ENCODE measurements around the gene UST. TPM values are rescaled to one million over a fixed set of nuclear protein-coding genes. Genes with fewer than 3 reads are reported as not detected.
A peak's percentile ranks its signal among the peaks of the same experiment; 100 is the strongest.

The UST gene
- total RNA-seq, 2 donors from 2014 or later: 1.6 to 3.0 TPM

DNA sequence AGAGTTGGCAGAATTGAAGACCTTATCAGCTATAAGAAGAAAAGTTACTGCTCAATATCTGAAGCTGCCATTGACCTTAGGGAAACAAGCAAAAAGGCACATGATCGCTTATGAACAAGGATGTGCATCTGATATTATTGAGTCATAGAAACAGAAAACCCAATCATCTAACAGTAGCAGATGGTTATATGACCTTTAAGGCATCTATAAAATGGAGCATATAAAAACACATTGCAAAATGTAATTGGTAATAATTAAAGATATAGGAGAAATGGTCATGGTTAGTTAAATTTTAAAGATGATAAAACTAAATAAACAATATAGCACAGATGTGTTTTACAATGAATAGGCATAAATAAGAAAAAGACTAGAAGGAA, 310.6 kb downstream of the UST start:
- Mint-ChIP-seq H3K9me3 (no peaks in the 10 kb centered on the region), H3K27me3 (no peaks in the 10 kb centered on the region), H3K4me1 (ENCODE audit: low read depth in 2 of 2) (peaks cover 47 to 68% of the 10 kb centered on the region in 2 donors), H3K36me3 (peaks cover 3% of the 10 kb centered on the region), H3K4me3 (no peak overlapping the region), H3K27ac (peak overlapping the region in 1 of 2 donors; percentile 31)
- no peak for ATAC-seq
- no peak for DNase-seq (ENCODE audit: low spot score)

DNA sequence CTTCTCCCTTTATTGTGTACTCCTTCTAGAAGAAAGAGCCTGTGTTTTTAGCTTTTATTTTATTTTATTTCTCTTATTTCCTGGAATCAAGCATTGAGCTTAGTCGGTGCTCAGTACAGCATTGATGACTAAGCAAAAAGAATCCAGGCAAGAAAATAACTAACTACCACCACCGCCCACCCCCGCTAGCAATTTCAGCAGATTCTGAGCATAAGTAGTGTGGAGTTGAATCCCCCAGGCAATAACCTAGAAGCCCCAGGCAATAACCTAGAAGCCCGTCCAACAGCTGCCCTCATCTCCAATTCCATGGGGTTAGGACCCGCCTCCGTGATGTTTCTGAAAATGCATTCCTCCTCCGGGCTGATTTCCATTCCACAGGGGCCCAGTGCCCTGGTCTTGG, 312.7 kb downstream of the UST start:
- Mint-ChIP-seq H3K36me3 (no peaks in the 10 kb centered on the region), H3K4me1 (ENCODE audit: low read depth in 2 of 2) (peaks cover 35 to 51% of the 10 kb centered on the region in 2 donors), H3K4me3 (peak overlapping the region; percentile 76), H3K27me3 (no peaks in the 10 kb centered on the region), H3K27ac (peak overlapping the region; percentile 81 to 89), H3K9me3 (no peaks in the 10 kb centered on the region)
- no peak for ATAC-seq
- DNase-seq (ENCODE audit: low spot score): no peak

DNA sequence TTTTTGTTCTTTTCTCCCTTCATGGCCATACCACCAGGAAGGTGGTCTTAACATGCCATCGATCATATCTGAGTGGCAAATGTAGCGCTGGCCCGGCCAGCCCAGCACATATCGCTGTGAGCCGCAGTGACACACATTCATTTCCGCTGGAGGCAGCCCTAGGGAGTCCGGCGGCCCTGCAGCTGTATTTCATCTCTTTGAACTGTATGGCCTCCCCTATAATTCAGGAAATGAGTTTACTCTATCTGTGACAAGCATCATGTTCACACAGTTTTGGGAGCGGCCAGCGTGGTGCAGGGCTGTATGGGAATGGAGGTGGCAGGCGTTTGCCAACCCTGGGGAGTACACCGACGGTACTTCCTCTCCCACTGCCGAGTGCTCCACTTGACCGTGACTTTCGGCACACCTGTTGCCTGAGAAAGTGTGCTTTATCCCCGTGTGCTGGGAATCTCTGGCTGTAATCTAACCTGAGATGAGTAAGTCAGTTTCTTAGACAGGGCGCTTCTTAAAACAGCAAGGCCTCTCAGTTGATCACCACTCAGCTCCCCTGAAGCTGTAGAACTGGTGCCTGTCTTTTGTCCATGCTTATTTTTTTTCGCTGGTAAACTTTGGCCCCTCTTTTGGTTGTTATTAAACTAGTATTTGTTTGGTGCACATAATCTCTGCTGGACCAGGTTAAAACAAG, 313.6 kb downstream of the UST start:
- H3K4me1 Mint-ChIP-seq (ENCODE audit: low read depth in 2 of 2): peaks cover 29 to 45% of the 10 kb centered on the region in 2 donors
- ATAC-seq (peak; percentile 90 to 95), DNase-seq (ENCODE audit: low spot score) (peak; percentile 82)
- no peaks in the 10 kb centered on the region for H3K9me3 Mint-ChIP-seq
- no peaks in the 10 kb centered on the region for H3K36me3 Mint-ChIP-seq
- peak overlapping the region; percentile 76 for H3K4me3 Mint-ChIP-seq
- H3K27me3 Mint-ChIP-seq: no peaks in the 10 kb centered on the region
- peak overlapping the region; percentile 81 to 89 for H3K27ac Mint-ChIP-seq

DNA sequence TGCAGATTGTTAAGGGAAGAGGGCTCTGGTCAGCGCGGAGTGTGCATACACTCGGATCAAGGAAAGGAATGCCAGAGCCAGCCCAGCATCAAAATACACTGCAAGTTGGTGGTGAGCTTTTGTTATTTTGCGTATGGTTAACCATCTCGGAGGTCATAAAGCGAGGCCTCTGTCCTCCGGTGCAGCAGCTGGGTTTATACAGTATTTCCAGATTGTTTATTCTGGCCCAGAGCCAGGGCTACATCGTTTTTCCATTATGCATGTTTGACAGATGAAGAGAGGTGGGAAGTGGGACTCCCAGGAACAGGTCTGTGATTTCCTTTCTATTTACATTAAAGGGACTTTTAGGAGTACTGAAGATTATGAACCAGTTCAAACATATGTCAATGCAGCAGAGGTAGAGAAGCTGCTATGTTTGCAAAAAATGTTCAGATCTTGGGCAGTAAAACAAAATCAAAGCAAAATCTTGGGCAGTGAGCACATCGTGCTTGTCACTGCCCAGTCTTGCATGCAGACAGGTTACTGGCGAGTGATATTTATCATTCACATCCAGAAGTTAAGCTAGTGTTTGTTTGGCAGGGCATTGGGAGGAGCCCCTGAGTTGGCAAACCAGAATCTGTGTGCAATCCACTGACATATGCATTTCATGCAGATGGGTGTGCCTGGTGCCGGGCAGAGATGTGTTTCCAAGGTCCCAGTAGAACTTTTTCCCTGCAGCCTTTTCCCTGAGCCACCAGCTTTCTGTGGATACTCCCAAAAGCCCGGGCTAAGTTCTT, 314.3 kb downstream of the UST start:
- Mint-ChIP-seq H3K36me3 (no peaks in the 10 kb centered on the region), H3K4me3 (peak overlapping the region; percentile 76), H3K27ac (peak overlapping the region; percentile 81 to 89), H3K9me3 (no peaks in the 10 kb centered on the region), H3K27me3 (no peaks in the 10 kb centered on the region), H3K4me1 (ENCODE audit: low read depth in 2 of 2) (peaks cover 32 to 44% of the 10 kb centered on the region in 2 donors)
- ATAC-seq (no peak), DNase-seq (ENCODE audit: low spot score) (no peak)

DNA sequence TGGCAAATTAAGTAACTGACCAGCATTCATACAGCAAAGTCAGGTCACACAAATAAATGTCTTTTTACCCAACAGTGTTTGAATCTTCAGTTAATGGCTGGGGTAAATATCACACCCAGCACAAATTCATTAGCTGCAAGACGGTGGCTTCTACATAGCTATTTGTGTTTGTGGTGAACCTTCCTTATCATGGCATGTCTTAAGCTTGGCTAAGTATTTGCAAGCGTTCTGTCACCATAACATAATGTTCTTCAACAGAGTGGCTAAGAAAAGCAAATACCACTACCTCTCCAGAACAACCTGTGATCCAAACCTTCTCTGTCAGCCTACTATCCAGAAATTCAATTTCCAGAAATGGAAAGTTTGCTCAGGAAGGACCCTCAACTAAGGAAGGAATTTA, 315.1 kb downstream of the UST start:
- ATAC-seq: no peak
- H3K27me3 Mint-ChIP-seq: no peaks in the 10 kb centered on the region
- no peak overlapping the region for H3K27ac Mint-ChIP-seq
- no peaks in the 10 kb centered on the region for H3K9me3 Mint-ChIP-seq
- H3K4me3 Mint-ChIP-seq: no peak overlapping the region
- no peak for DNase-seq (ENCODE audit: low spot score)
- peaks cover 30 to 45% of the 10 kb centered on the region in 2 donors for H3K4me1 Mint-ChIP-seq (ENCODE audit: low read depth in 2 of 2)
- H3K36me3 Mint-ChIP-seq: no peaks in the 10 kb centered on the region

DNA sequence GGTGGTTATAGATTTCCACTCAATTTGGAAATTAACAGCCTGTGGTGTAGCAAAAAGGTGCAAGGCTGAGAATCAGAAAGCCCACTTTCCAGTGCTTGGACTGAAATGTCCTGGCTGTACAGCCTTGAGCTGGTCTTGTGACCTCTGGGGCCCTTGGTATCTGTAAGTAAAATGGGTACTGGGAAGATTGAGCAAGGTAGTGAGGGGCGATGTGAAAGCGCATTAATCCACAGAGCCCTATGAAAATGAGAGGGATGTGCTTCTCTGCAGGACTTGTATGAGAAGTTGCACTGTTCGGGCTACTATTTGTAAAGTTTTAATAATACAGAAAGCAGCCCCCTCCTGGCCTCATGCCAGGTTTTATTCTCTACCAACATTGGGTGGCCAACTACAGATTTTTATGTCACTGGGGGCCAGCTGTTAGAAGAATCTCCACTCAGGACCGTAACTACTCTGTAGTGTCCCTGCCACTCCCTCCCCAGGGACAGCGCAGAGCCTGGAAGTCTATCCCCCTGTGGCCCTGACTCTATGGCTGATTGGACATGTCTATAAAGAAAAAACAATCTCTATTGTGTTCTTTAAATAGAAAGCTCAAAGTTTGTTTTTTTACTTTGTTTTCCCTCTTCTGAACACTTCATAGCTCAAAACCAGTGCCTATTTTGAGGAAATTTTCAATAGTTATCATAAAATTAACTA, 316.0 kb downstream of the UST start:
- Mint-ChIP-seq H3K4me1 (ENCODE audit: low read depth in 2 of 2) (peaks cover 30 to 49% of the 10 kb centered on the region in 2 donors), H3K9me3 (no peaks in the 10 kb centered on the region), H3K27me3 (no peaks in the 10 kb centered on the region), H3K36me3 (no peaks in the 10 kb centered on the region), H3K4me3 (no peak overlapping the region), H3K27ac (no peak overlapping the region)
- no peak for DNase-seq (ENCODE audit: low spot score)
- no peak for ATAC-seq

DNA sequence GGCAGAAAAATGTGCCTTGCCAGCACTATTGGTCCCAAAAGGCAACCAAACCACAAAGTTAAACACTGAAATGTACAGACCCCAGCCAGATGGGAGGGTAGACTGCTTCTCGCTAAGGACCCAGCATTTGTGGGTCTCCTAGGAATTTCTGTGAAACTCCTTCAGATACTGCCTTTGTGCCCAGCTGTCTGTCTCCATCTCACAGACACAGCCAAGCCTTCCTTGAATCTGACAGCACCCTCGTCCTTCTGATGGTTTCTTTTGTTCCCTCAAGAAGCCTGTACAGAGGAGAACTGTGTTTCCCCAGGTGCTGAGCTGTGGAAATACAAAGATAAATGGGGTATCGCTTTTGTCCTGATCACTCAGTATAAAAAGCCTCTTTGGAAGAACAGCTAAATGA, 316.6 kb downstream of the UST start:
- Mint-ChIP-seq H3K27ac (no peak overlapping the region), H3K36me3 (no peaks in the 10 kb centered on the region), H3K4me1 (ENCODE audit: low read depth in 2 of 2) (peaks cover 30 to 44% of the 10 kb centered on the region in 2 donors), H3K9me3 (no peaks in the 10 kb centered on the region), H3K4me3 (no peak overlapping the region), H3K27me3 (no peaks in the 10 kb centered on the region)
- DNase-seq (ENCODE audit: low spot score) (no peak), ATAC-seq (no peak)

DNA sequence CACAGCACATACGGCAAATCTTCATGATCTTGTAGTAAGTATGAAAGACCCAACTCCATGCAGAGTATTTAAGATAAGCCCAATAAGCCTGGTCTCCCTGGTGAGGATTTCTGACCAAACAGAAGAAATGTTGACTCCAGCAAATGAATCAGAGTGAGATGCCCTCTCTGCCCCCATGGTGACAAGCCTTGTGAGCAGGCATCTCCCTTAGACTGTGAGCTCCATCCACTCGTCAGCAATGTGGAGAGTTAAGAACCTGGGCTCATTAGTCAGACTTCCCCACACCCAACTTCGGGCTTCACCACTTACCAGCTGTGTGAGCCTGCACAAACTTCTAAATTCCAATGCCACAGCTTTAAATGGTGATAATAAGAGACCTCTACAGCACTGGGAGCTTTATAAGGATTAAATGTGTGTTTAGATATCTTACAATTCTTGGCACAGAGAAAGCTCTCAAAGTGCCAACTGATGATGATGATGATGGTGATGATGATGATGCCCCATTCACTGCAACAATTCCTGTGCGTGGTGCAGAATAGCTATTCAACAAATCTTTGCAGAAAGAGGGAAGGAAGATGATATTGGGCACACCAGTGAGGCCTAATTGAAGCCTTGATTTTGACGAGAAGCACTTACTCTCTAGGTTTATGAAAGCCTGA, 317.3 kb downstream of the UST start:
- no peaks in the 10 kb centered on the region for H3K27me3 Mint-ChIP-seq
- peaks cover 4% of the 10 kb centered on the region for H3K9me3 Mint-ChIP-seq
- ATAC-seq (no peak), DNase-seq (ENCODE audit: low spot score) (no peak)
- H3K4me1 Mint-ChIP-seq (ENCODE audit: low read depth in 2 of 2): peaks cover 33 to 47% of the 10 kb centered on the region in 2 donors
- no peaks in the 10 kb centered on the region for H3K36me3 Mint-ChIP-seq
- H3K4me3 Mint-ChIP-seq: no peak overlapping the region
- peak overlapping the region in 1 of 2 donors; percentile 89 for H3K27ac Mint-ChIP-seq

DNA sequence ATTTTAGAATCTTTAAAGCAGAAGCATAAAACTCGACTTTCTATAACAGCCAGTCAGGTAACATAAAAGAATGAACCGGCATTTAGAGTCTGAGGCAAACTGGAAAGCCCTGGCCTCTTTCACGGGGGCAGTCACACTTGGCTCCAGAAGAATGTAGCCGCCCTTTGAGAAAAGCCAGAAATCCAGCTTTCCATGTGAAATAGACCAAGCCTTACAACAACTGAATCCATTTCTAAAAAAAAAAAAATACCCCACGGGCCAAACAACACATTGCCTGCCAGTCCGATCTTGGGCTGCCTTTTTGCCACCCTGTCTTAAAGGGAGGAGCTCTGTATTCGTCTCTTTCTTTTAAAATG, 317.8 kb downstream of the UST start:
- Mint-ChIP-seq H3K9me3 (peaks cover 4% of the 10 kb centered on the region), H3K36me3 (no peaks in the 10 kb centered on the region), H3K27ac (peak overlapping the region in 1 of 2 donors; percentile 89), H3K4me1 (ENCODE audit: low read depth in 2 of 2) (peaks cover 31 to 42% of the 10 kb centered on the region in 2 donors), H3K27me3 (no peaks in the 10 kb centered on the region), H3K4me3 (no peak overlapping the region)
- DNase-seq (ENCODE audit: low spot score): no peak
- ATAC-seq: no peak

DNA sequence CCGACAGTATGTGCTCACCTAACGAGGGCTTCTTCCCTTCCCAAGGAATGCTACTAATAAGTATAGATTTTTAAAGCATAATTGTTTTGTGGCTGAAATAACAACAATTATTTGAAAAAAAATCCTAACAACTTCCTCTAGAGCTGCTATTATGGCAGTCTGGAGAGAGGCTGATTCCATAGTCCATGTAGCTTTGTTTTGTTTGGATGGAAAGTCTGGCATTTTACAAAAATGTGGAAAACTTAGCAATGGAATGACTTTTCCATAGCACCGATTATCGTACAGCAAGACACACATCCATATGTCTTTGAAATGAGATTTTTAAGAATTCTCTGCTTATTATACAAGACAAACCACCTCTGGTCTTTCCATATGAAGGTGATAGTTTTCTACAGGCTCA, 318.3 kb downstream of the UST start:
- Mint-ChIP-seq H3K9me3 (peaks cover 4% of the 10 kb centered on the region), H3K4me3 (no peak overlapping the region), H3K4me1 (ENCODE audit: low read depth in 2 of 2) (peaks cover 26 to 37% of the 10 kb centered on the region in 2 donors), H3K27ac (peak overlapping the region; percentile 89), H3K27me3 (no peaks in the 10 kb centered on the region), H3K36me3 (no peaks in the 10 kb centered on the region)
- ATAC-seq: no peak
- DNase-seq (ENCODE audit: low spot score): no peak

DNA sequence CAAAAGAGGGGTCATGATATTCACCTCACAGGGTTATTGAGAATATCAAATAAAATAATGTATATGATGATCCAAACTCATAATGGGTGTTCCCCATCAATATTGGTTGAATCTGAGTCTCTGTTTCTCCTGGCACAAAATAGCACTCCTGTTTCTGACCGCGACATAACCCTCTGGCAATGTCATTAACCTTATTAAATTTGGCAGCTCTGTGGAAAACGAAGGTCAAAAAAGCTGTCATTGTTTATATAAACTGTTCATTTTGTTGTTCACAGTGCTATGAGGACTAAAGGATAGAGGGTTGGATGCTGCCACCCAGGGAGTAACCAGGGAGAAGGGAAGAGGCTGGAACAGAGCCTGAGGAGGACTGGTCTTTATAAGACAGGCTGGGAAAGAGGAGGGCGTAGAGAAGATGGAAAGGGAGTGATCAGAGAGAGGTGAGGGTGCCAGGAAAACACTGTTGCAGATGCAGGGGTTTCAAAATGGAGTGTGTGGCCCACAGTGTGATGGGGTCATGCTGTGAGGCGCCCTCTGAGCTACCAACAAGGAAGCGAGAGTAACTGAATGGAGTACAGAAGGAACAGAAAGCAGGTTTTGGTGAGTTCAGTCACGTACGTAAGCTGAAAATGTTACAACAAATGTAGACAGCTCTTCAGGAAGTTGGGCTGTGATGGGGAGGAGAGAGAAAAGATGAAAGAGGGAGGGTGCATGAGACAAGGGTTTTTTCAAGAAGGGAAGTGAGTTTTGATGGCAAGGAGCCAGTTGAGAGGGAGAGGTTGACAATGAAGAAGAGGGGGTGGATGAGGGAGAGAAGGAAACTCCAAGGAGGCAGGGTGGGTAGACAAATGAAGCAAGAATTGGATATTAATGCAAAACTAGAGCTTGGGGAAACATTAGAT, 319.1 kb downstream of the UST start:
- Mint-ChIP-seq H3K36me3 (no peaks in the 10 kb centered on the region), H3K4me3 (peak overlapping the region; percentile 78), H3K27me3 (no peaks in the 10 kb centered on the region), H3K9me3 (peaks cover 4% of the 10 kb centered on the region), H3K4me1 (ENCODE audit: low read depth in 2 of 2) (peaks cover 18 to 29% of the 10 kb centered on the region in 2 donors), H3K27ac (peak overlapping the region; percentile 89)
- peak; percentile 82 to 87 for ATAC-seq
- no peak for DNase-seq (ENCODE audit: low spot score)

DNA sequence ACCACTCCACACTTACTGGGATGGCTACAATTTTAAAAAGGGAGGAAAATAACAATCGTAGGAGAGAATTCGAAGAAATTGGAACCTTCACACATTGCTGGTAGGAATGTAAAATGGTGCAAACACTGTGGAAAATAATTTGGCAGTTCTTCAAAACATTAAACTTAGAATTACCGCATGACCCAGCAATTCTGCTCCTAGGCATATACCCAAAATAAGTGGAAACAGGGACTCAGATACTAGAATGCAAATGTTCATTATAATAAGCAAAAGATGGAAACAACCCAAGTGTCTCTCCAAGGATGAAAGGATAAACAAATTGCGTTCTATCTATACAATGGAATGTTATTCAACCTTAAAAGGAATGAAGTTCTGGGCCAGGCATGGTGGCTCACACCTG, 325.2 kb downstream of the UST start:
- H3K4me1 Mint-ChIP-seq (ENCODE audit: low read depth in 2 of 2): peaks cover 10% of the 10 kb centered on the region in 2 donors
- no peak overlapping the region for H3K4me3 Mint-ChIP-seq
- H3K9me3 Mint-ChIP-seq: peaks cover 4% of the 10 kb centered on the region
- no peak for ATAC-seq
- no peaks in the 10 kb centered on the region for H3K27me3 Mint-ChIP-seq
- no peak for DNase-seq (ENCODE audit: low spot score)
- H3K27ac Mint-ChIP-seq: no peak overlapping the region
- no peaks in the 10 kb centered on the region for H3K36me3 Mint-ChIP-seq

DNA sequence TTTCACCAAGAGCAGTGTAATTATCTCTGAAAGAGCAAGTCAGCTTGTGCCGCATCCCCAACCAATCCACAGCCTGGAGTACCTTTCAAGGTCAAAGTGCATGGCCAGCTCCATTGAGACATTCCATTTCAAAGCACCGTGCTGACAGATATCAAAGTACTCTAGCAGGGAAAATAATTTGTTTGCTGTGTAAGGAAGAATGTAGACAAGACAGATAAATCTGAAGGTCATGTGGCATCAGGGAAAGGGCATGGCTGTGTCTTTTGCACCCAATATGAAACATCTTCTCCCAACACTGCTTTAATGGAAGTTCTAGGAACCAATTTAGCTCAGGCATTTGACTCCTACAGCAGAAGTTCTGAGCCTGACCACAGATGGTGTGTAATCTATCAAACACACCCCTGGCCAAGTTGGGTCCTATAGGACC, 328.0 kb downstream of the UST start:
- Mint-ChIP-seq H3K4me3 (no peak overlapping the region), H3K27me3 (no peaks in the 10 kb centered on the region), H3K9me3 (no peaks in the 10 kb centered on the region), H3K27ac (no peak overlapping the region), H3K36me3 (no peaks in the 10 kb centered on the region), H3K4me1 (ENCODE audit: low read depth in 2 of 2) (peaks cover 3 to 7% of the 10 kb centered on the region in 2 donors)
- no peak for DNase-seq (ENCODE audit: low spot score)
- ATAC-seq: no peak

Data from natural killer cell treated with Interleukin-12 subunit alpha and Interleukin-12 subunit beta and Interleukin-15 and Interleukin-18, amount 100 ng/mL, for 72 hours (primary cell).